Activated naive CD4-positive, alpha-beta T cell treated with anti-CD3 and anti-CD28 coated beads, Interleukin-2, amount 50 U/mL, for 72 hours (primary cell): ENCODE measurements around the gene ELMOD1. TPM values are rescaled to one million over a fixed set of nuclear protein-coding genes. Genes with fewer than 3 reads are reported as not detected.

Experiments
- total RNA-seq, 2 donors: library from RNA; stranded (reverse); gene quantifications; one replicate each; pipeline ENCODE4 v1.2.3, GENCODE V29; 2022

Gene ELMOD1
- total RNA-seq, 2 donors from 2014 or later = not detected

Other genes starting within 250 kb of the ELMOD1 start
- 10 to 100 TPM; 14.7 to 16.3 TPM for gene CWF19L2, start 133.3 kb upstream of the ELMOD1 start, total RNA-seq
- 10 to 100 TPM in 1 of 2 donors, 1 to 10 TPM in 1; 4.3 to 10.3 TPM for gene ALKBH8, start 25.4 kb upstream of the ELMOD1 start, total RNA-seq
- gene SLN, start 120.9 kb downstream of the ELMOD1 start, total RNA-seq = not detected